Measurements from ENCODE around the gene ZNF175.

GRCh38 chr19:51593138-51593890 lies 22.2 kb downstream of the ZNF175 start:
- TF ChIP-seq YY1 (IDR thresholded peaks at IDR 0.05; ENCODE audit: insufficient read depth, insufficient read length): no peak
- TF ChIP-seq ZNF274 (IDR thresholded peaks at IDR 0.05; ENCODE audit: low read depth, low read length): no peak
- TF ChIP-seq SUZ12 (IDR thresholded peaks at IDR 0.05; ENCODE audit: extremely low read depth, insufficient read depth, insufficient read length): no peak

Data from NT2/D1 (cell line).